ENCODE results near the gene FAM98A. TPM values are rescaled to one million over a fixed set of nuclear protein-coding genes. Genes with fewer than 3 reads are reported as not detected.
A peak's percentile ranks its signal among the peaks of the same experiment; 100 is the strongest.

FAM98A gene
- total and polyA plus RNA-seq, 10 of the 15 experiments (the other 5 are each of a cell fraction or from before 2014, with no cell fraction given) = 29.7 to 231 (median 80.2) TPM

- TF ChIP-seq USF2 (IDR thresholded peaks at IDR 0.05; ENCODE audit: borderline replicate concordance, low read depth, low read length) (no peak; the same call in 1 of the 2 replicates), RAD21 (IDR thresholded peaks at IDR 0.05; ENCODE audit: insufficient read depth, low read depth, low read length) (no peak), SRF (IDR thresholded peaks at IDR 0.05; ENCODE audit: low read depth in 2 of 2, low read length in 2 of 2) (peak; percentile 76 to 94), IKZF1 (conservative IDR thresholded peaks at IDR 0.05) (peak; percentile 100), EGR1 (IDR thresholded peaks at IDR 0.05; ENCODE audit: borderline replicate concordance in 1 of 2, low read depth in 2 of 2, low read length in 2 of 2) (no peak), NKRF (conservative IDR thresholded peaks at IDR 0.05) (0 out of 2 replicates have a peak, but pooled peaks have one; percentile 21), CREB1 (IDR thresholded peaks at IDR 0.05; ENCODE audit: low read depth) (0 out of 2 replicates have a peak, but pooled peaks have one; percentile 11), CREM (IDR thresholded peaks at IDR 0.05; ENCODE audit: low read depth) (no peak; the same call in 1 of the 2 replicates), FOXK2 (IDR thresholded peaks at IDR 0.05) (no peak), HDGF (IDR thresholded peaks at IDR 0.05) (peak; percentile 80; the same call in 1 of the 2 replicates), NR2C2 (IDR thresholded peaks at IDR 0.05; ENCODE audit: borderline replicate concordance, control insufficient read depth, insufficient read length, low read depth) (no peak), RUNX3 (IDR thresholded peaks at IDR 0.05; ENCODE audit: low read length) (peak; percentile 61), MEF2A (IDR thresholded peaks at IDR 0.05; ENCODE audit: insufficient read depth, low read depth, low read length) (no peak), SMC3 (IDR thresholded peaks at IDR 0.05; ENCODE audit: borderline replicate concordance, low read length) (no peak), SMAD1 (IDR thresholded peaks at IDR 0.05; ENCODE audit: low read depth, partially characterized antibody) (no peak), PML (IDR thresholded peaks at IDR 0.05; ENCODE audit: low read length) (0 out of 2 replicates have a peak, but pooled peaks have one; percentile 26), ETV6 (conservative IDR thresholded peaks at IDR 0.05 in 1 of 2, IDR thresholded peaks at IDR 0.05 in 1 of 2; ENCODE audit: borderline replicate concordance in 1 of 2, low read depth in 1 of 2) (no peak), CTCF (IDR thresholded peaks at IDR 0.05 in 2 of 3, conservative IDR thresholded peaks at IDR 0.05 in 1 of 3; ENCODE audit: control insufficient read depth in 2 of 3, extremely low read depth in 1 of 3, insufficient read depth in 1 of 3, low read depth in 3 of 3, low read length in 3 of 3) (peak in 2 of 3 experiments; percentile 1 to 10; a peak in 1 of 6 replicates), ATF2 (IDR thresholded peaks at IDR 0.05; ENCODE audit: low read length) (no peak), POU2F2 (IDR thresholded peaks at IDR 0.05; ENCODE audit: borderline replicate concordance, low read depth, low read length) (peak; percentile 85; the same call in 2 of the 3 replicates)
- TF ChIP-seq, protein P1, sequence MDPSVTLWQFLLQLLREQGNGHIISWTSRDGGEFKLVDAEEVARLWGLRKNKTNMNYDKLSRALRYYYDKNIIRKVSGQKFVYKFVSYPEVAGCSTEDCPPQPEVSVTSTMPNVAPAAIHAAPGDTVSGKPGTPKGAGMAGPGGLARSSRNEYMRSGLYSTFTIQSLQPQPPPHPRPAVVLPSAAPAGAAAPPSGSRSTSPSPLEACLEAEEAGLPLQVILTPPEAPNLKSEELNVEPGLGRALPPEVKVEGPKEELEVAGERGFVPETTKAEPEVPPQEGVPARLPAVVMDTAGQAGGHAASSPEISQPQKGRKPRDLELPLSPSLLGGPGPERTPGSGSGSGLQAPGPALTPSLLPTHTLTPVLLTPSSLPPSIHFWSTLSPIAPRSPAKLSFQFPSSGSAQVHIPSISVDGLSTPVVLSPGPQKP (IDR thresholded peaks at IDR 0.05; ENCODE audit: low read depth, low read length) = peak; percentile 63
Observed at GRCh38 chr2:33599175-33599942, at the start of gene FAM98A (continued).
